AG10803 (cell line): ENCODE measurements around the gene OR51E2.

Experiments
- DNase-seq: peaks from one replicate; pipeline ENCODE4 v3.0.0; 2010; ENCODE audit warnings: low read depth
- H3K4me3 ChIP-seq: 2 replicates; pipeline ENCODE4 v1.5.1; 2011; ENCODE audit warnings: mild to moderate bottlenecking, low read length, control low read depth
- TF ChIP-seq, protein P1 (sequence below): conservative IDR thresholded peaks from 2 replicates; pipeline ENCODE4 v1.5.1; 2011; ENCODE audit warnings: mild to moderate bottlenecking, low read length, control low read depth, inconsistent platforms

The OR51E2 gene

DNA sequence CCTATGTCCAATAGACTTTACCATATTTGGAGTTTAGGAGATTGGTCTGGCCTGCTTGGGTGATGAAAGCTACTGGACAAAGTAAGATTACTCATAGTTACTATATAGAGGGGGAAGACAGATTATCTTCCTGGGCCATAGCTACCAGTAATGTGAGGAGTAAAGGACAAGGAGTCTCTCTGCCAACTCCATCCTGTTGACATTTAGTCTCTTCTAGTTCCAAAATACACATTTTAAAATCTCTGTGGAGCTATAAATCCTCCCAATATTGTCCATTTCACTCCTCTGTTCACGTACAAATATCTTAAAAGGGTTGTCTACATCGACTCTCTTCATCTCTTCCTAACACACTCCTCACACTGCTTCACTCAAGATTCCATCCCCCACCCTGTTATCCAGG lies 61.5 kb downstream of the OR51E2 start:
- H3K4me3 ChIP-seq: no peak overlapping the region
- TF ChIP-seq, protein P1, sequence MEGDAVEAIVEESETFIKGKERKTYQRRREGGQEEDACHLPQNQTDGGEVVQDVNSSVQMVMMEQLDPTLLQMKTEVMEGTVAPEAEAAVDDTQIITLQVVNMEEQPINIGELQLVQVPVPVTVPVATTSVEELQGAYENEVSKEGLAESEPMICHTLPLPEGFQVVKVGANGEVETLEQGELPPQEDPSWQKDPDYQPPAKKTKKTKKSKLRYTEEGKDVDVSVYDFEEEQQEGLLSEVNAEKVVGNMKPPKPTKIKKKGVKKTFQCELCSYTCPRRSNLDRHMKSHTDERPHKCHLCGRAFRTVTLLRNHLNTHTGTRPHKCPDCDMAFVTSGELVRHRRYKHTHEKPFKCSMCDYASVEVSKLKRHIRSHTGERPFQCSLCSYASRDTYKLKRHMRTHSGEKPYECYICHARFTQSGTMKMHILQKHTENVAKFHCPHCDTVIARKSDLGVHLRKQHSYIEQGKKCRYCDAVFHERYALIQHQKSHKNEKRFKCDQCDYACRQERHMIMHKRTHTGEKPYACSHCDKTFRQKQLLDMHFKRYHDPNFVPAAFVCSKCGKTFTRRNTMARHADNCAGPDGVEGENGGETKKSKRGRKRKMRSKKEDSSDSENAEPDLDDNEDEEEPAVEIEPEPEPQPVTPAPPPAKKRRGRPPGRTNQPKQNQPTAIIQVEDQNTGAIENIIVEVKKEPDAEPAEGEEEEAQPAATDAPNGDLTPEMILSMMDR: no peak
- no peak for DNase-seq
